ENCODE results near the gene SCN10A.
A peak's percentile ranks its signal among the peaks of the same experiment; 100 is the strongest.

Gene SCN10A

GRCh38 chr3:38650248-38650951 lies 165.6 kb downstream of the SCN10A start:
- Mint-ChIP-seq H3K27me3 (ENCODE audit: low read depth, poor library complexity) (peaks cover 16% of the 10 kb centered on the region), H3K36me3 (ENCODE audit: low read depth) (no peaks in the 10 kb centered on the region), H3K4me1 (peaks cover 6% of the 10 kb centered on the region), H3K27ac (no peak overlapping the region), H3K4me3 (no peak overlapping the region), H3K9me3 (no peaks in the 10 kb centered on the region)
- DNase-seq, result no peak
- no peak for TF ChIP-seq CTCF (IDR thresholded peaks at IDR 0.05)

GRCh38 chr3:38649500-38650247 lies 166.3 kb downstream of the SCN10A start, which contains the start of gene SCN5A:
SCN5A (minus strand) TSS chr3:38649687; CDS start chr3:38633307, 16,380 bp downstream.
- Mint-ChIP-seq H3K4me3 (peak within 1 kb of the TSS; percentile 86), H3K9me3 (no peaks in the 10 kb centered on the region), H3K36me3 (ENCODE audit: low read depth) (no peaks in the 10 kb centered on the region), H3K27ac (no peak within 1 kb of the TSS), H3K27me3 (ENCODE audit: low read depth, poor library complexity) (peaks cover 13% of the 10 kb centered on the region), H3K4me1 (peaks cover 5% of the 10 kb centered on the region)
- TF ChIP-seq CTCF (IDR thresholded peaks at IDR 0.05), result no peak
- peak; percentile 75 for DNase-seq

- DNase-seq, result no peak
- TF ChIP-seq CTCF (IDR thresholded peaks at IDR 0.05), result no peak
- Mint-ChIP-seq H3K4me3 (peak overlapping the region; percentile 86), H3K27ac (no peak overlapping the region), H3K36me3 (ENCODE audit: low read depth) (no peaks in the 10 kb centered on the region), H3K27me3 (ENCODE audit: low read depth, poor library complexity) (peaks cover 12% of the 10 kb centered on the region), H3K9me3 (no peaks in the 10 kb centered on the region), H3K4me1 (peaks cover 5% of the 10 kb centered on the region)
Measured at GRCh38 chr3:38648659-38649499, 167.1 kb downstream of the SCN10A start.

- DNase-seq, result no peak
- Mint-ChIP-seq H3K36me3 (ENCODE audit: low read depth) (no peaks in the 10 kb centered on the region), H3K4me3 (peak overlapping the region; percentile 86), H3K27ac (no peak overlapping the region), H3K4me1 (peaks cover 5% of the 10 kb centered on the region), H3K9me3 (no peaks in the 10 kb centered on the region), H3K27me3 (ENCODE audit: low read depth, poor library complexity) (peaks cover 11% of the 10 kb centered on the region)
- no peak for TF ChIP-seq CTCF (IDR thresholded peaks at IDR 0.05)
Measured at GRCh38 chr3:38648024-38648658, 167.9 kb downstream of the SCN10A start.

- H3K9me3 Mint-ChIP-seq, result no peaks in the 10 kb centered on the region
- peaks cover 11% of the 10 kb centered on the region for H3K27me3 Mint-ChIP-seq (ENCODE audit: low read depth, poor library complexity)
- H3K4me3 Mint-ChIP-seq, result no peak overlapping the region
- DNase-seq, result no peak
- H3K36me3 Mint-ChIP-seq (ENCODE audit: low read depth), result no peaks in the 10 kb centered on the region
- no peak overlapping the region for H3K27ac Mint-ChIP-seq
- no peak for TF ChIP-seq CTCF (IDR thresholded peaks at IDR 0.05)
- H3K4me1 Mint-ChIP-seq, result peaks cover 5% of the 10 kb centered on the region
Measured at GRCh38 chr3:38647217-38647970, 168.6 kb downstream of the SCN10A start.

All from nephron progenitor cell (in vitro differentiated cells).